Testis (tissue), 3 donors: Measurements from ENCODE around the gene RCOR3. TPM values are rescaled to one million over a fixed set of nuclear protein-coding genes. Genes with fewer than 3 reads are reported as not detected.

Experiments used
- DNase-seq: peaks from one replicate; pipeline ENCODE4 v3.0.0-alpha.2; 2019
- H3K27ac ChIP-seq, 2 donors: fragments of 200-600 bp; sonication (generic); one replicate each; pipeline ENCODE4 v1.5.1; 2019
- H3K27me3 ChIP-seq: fragments of 200-600 bp; sonication (generic); one replicate; pipeline ENCODE4 v1.5.1; 2019
- H3K36me3 ChIP-seq: fragments of 200-600 bp; sonication (generic); one replicate; pipeline ENCODE4 v1.5.1; 2017; ENCODE audit warnings: low read depth; ENCODE audit errors: missing control alignments
- H3K4me1 ChIP-seq: fragments of 200-600 bp; sonication (generic); one replicate; pipeline ENCODE4 v1.5.1; 2019
- H3K4me3 ChIP-seq, 2 donors: fragments of 200-600 bp; sonication (generic); one replicate each; pipeline ENCODE4 v1.5.1; 2017 to 2019
- H3K9me3 ChIP-seq: fragments of 200-600 bp; sonication (generic); one replicate; pipeline ENCODE4 v1.5.1; 2017
- POLR2A ChIP-seq: fragments of 450-650 bp; IDR thresholded peaks from one replicate; pipeline ENCODE4 v1.6.1; 2017; ENCODE audit warnings: antibody characterized with exemption, mild to moderate bottlenecking, moderate library complexity
- WGBS, 2 donors: methylation state at CpG; one replicate each; pipeline ENCODE4 v1.1.5; 2018; 5-methylcytosine and 5-hydroxymethylcytosine counted together
- intact Hi-C: fragments of 100-400 bp; cut with DNase I; formaldehyde crosslinking; loops from one replicate; pipeline ENCODE4 v1.15.1; 2023; ENCODE audit warnings: low total_unique reads
- polyA plus RNA-seq: library from polyadenylated mRNA; stranded (reverse); fragments of 350-450 nt; fragmentation: Illumina TruSeq; extraction: RNeasy Lipid Tissue Mini Kit (QIAGEN cat#74804); gene quantifications from one replicate; pipeline ENCODE4 v1.2.3, GENCODE V29; 2014; ENCODE audit warnings: low read depth, low replicate concordance; ENCODE audit not compliant: insufficient read depth
- total RNA-seq, 2 donors: library from RNA; depleted of rRNA; stranded (reverse); fragments of >200 nt; gene quantifications; one replicate each; pipeline ENCODE4 v1.2.3, GENCODE V29; 2016
- TF ChIP-seq, protein P1 (sequence below), 3 experiments: fragments of 450-650 bp in 2 of 3; fragments of 200-600 bp in 1 of 3; sonication (generic) in 1 of 3; IDR thresholded peaks; one replicate each; pipeline ENCODE4 v1.5.1; 2016 to 2019; ENCODE audit warnings: antibody characterized with exemption in 3 of 3, mild to moderate bottlenecking in 2 of 3, moderate library complexity in 1 of 3

Gene RCOR3
- total and polyA plus RNA-seq, 3 donors from 2014 or later: 114 to 141 (median 128) TPM

DNA sequence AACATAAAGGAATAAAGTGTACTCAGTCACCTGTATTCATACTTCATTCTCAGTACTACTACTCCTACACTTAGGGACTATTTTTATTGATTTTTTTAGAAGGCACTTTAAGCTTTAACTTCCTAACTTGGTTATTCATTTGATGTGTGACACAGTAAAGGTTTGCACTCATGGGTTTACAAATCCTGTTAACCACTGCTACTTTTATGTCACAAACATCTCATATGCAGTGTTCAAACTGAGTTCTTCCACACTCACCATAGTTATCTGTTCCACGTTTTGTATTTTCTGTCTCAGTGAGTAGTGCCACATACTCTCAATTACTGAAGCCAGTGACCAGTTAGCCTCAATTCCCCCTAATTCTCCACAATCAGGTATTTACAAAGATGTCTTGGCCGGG is 33.2 kb downstream of the RCOR3 start:
- TF ChIP-seq POLR2A: no peak
- TF ChIP-seq, protein P1, sequence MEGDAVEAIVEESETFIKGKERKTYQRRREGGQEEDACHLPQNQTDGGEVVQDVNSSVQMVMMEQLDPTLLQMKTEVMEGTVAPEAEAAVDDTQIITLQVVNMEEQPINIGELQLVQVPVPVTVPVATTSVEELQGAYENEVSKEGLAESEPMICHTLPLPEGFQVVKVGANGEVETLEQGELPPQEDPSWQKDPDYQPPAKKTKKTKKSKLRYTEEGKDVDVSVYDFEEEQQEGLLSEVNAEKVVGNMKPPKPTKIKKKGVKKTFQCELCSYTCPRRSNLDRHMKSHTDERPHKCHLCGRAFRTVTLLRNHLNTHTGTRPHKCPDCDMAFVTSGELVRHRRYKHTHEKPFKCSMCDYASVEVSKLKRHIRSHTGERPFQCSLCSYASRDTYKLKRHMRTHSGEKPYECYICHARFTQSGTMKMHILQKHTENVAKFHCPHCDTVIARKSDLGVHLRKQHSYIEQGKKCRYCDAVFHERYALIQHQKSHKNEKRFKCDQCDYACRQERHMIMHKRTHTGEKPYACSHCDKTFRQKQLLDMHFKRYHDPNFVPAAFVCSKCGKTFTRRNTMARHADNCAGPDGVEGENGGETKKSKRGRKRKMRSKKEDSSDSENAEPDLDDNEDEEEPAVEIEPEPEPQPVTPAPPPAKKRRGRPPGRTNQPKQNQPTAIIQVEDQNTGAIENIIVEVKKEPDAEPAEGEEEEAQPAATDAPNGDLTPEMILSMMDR (IDR thresholded peaks at IDR 0.05): no peak
- H3K27ac ChIP-seq: no peak overlapping the region
- H3K4me3 ChIP-seq: no peak overlapping the region
- no peaks in the 10 kb centered on the region for H3K9me3 ChIP-seq
- intact Hi-C loops: no loop called here
- WGBS, 2 donors: 94 to 97% methylated on average over 2 of the region's 2 CpGs
- DNase-seq: no peak
- no peaks in the 10 kb centered on the region for H3K36me3 ChIP-seq
- H3K27me3 ChIP-seq: no peaks in the 10 kb centered on the region
- no peaks in the 10 kb centered on the region for H3K4me1 ChIP-seq

DNA sequence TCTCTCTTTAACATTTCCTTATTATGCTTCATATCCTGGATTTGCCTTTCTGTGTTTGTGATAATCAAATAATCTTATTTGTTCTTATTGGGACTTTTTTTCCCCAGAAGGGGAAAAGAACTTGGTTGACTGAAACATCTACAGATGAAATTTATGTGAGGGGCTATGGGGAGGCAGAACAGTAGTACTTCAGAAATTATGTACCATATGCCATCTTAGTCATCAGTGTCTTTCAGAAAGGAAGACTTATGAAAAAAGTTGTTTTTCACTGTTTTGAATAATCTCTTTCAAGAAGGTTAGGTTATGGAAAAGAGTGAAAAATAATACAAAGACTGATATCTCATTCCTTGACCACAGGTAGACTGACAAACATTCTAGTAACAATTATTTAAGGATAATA is 37.2 kb downstream of the RCOR3 start:
- no peaks in the 10 kb centered on the region for H3K36me3 ChIP-seq
- intact Hi-C loops: no loop called here
- no peak for TF ChIP-seq POLR2A
- TF ChIP-seq, protein P1 (IDR thresholded peaks at IDR 0.05): no peak

DNA sequence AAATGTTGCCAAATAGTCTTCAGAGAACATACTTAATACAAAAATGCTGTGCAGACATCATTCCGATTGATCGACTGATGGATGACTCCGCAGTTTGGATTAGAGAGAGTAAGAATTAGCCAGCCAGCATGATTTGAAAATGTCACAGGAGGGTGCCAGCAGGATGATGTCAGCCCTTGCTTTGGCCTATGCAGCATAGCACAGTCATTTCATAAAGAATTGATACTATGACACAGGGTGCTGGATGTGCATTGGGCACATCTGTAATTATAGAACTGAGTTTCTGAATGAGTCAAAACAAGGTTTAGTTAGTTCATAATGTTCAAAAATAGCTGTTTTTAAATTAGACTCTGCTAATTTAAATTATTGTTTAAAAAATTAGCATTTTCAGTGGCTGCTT is 45.9 kb downstream of the RCOR3 start:
- no peaks in the 10 kb centered on the region for H3K4me1 ChIP-seq
- no peak for DNase-seq
- no peaks in the 10 kb centered on the region for H3K9me3 ChIP-seq
- WGBS, 2 donors: 92 to 99% methylated on average over 3 of the region's 3 CpGs
- TF ChIP-seq POLR2A: no peak
- TF ChIP-seq, protein P1 (IDR thresholded peaks at IDR 0.05): no peak
- H3K27ac ChIP-seq: no peak overlapping the region
- H3K4me3 ChIP-seq: no peak overlapping the region
- H3K36me3 ChIP-seq: no peaks in the 10 kb centered on the region
- intact Hi-C loops: no loop called here
- no peaks in the 10 kb centered on the region for H3K27me3 ChIP-seq

More for the DNA sequence above, 37.2 kb downstream of the RCOR3 start:
- Histone ChIP-seq H3K4me3 (no peak overlapping the region), H3K9me3 (no peaks in the 10 kb centered on the region), H3K27me3 (no peaks in the 10 kb centered on the region), H3K4me1 (no peaks in the 10 kb centered on the region), H3K27ac (no peak overlapping the region)
- no peak for DNase-seq

DNA sequence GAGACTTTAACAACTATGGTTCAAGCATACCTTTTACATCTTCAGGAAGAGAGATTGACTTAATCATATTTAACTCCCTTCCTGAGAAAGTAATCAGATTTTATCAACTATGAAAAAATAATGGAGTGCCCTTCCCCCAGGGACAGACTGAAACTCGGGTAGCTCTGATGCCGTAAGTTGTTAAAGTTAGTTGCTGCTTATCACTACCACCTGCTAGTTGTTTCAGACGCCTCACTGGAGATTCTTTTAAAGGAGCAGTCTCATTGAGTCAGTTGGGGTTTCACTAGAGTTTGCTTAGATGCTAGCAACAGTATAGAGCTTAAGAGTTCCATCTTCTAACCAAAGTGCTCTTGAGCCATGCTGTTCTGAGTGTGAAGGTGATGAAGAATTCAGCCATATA is 50.5 kb downstream of the RCOR3 start:
- WGBS, 2 donors: 63 to 76% methylated on average over 3 of the region's 3 CpGs
- intact Hi-C loops: no loop called here
- no peak overlapping the region for H3K4me3 ChIP-seq

DNA sequence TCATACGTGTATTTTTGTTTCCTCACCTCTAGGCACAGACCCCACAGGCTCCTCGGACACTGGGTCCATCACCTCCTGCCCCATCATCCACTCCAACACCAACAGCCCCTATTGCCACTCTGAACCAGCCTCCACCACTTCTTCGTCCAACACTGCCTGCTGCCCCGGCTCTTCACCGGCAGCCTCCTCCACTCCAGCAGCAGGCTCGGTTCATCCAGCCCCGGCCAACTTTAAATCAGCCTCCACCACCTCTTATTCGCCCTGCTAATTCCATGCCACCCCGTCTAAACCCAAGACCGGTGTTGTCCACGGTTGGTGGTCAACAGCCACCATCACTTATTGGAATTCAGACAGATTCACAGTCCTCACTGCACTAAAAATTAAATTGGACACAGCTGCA is 54.2 kb downstream of the RCOR3 start:
- 94 to 96% methylated on average over 11 of the region's 11 CpGs for WGBS, 2 donors
- no peaks in the 10 kb centered on the region for H3K4me1 ChIP-seq
- no peak overlapping the region for H3K27ac ChIP-seq
- no peaks in the 10 kb centered on the region for H3K9me3 ChIP-seq
- no peak for DNase-seq
- H3K4me3 ChIP-seq: no peak overlapping the region
- no peaks in the 10 kb centered on the region for H3K27me3 ChIP-seq
- intact Hi-C loops: no loop called here
- no peaks in the 10 kb centered on the region for H3K36me3 ChIP-seq
- TF ChIP-seq, protein P1 (IDR thresholded peaks at IDR 0.05): no peak
- no peak for TF ChIP-seq POLR2A

More for the DNA sequence above, 50.5 kb downstream of the RCOR3 start:
- Histone ChIP-seq H3K27ac (no peak overlapping the region), H3K4me1 (no peaks in the 10 kb centered on the region), H3K36me3 (no peaks in the 10 kb centered on the region), H3K9me3 (no peaks in the 10 kb centered on the region), H3K27me3 (no peaks in the 10 kb centered on the region)
- DNase-seq: no peak
- TF ChIP-seq, protein P1 (IDR thresholded peaks at IDR 0.05): no peak
- TF ChIP-seq POLR2A: no peak
